Prostate gland (tissue), 2 donors: Measurements from ENCODE around the gene EXOC3L2. TPM values are rescaled to one million over a fixed set of nuclear protein-coding genes. Genes with fewer than 3 reads are reported as not detected.

Experiments used
- DNase-seq: peaks from one replicate; pipeline ENCODE4 v3.0.0-alpha.2; 2019; ENCODE audit warnings: low spot score
- H3K27ac ChIP-seq, 2 donors: fragments of 200-600 bp; sonication (generic); 2 replicates each; pipeline ENCODE4 v1.5.1; 2017 to 2019
- H3K27me3 ChIP-seq: fragments of 200-600 bp; sonication (generic); replicated peaks from 2 replicates; pipeline ENCODE4 v1.5.1; 2019; ENCODE audit not compliant: insufficient read depth
- H3K36me3 ChIP-seq, 2 donors: fragments of 200-600 bp; sonication (generic); 1 replicate in 1 of 2; 2 replicates in 1 of 2; pipeline versions ENCODE4 v1.5.1 to v1.8.1; 2017 to 2019
- H3K4me1 ChIP-seq: fragments of 200-600 bp; sonication (generic); replicated peaks from 2 replicates; pipeline ENCODE4 v1.5.1; 2019
- H3K4me3 ChIP-seq, 2 donors: fragments of 200-600 bp; sonication (generic); 2 replicates each; pipeline ENCODE4 v1.5.1; 2017 to 2019
- H3K9me3 ChIP-seq: fragments of 200-600 bp; sonication (generic); 2 replicates; pipeline ENCODE4 v1.5.1; 2017
- POLR2A ChIP-seq: fragments of 450-650 bp; IDR thresholded peaks from one replicate; pipeline ENCODE4 v1.6.1; 2016; ENCODE audit warnings: antibody characterized with exemption, mild to moderate bottlenecking
- POLR2AphosphoS5 ChIP-seq: sonication (generic); formaldehyde crosslinking; IDR thresholded peaks from one replicate; pipeline ENCODE4 v1.6.1; 2017; ENCODE audit warnings: antibody characterized with exemption
- WGBS: methylation state at CpG from one replicate; pipeline ENCODE4 v1.1.5; 2018; 5-methylcytosine and 5-hydroxymethylcytosine counted together
- intact Hi-C: fragments of 100-400 bp; cut with DNase I; formaldehyde crosslinking; loops from one replicate; pipeline ENCODE4 v1.14.2; 2022
- total RNA-seq, 2 donors: library from RNA; depleted of rRNA; stranded (reverse); fragments of >200 nt; gene quantifications; one replicate each; pipeline ENCODE4 v1.1.0, GENCODE V29; 2016
- TF ChIP-seq, protein P1 (sequence below), 4 experiments: fragments of 200-600 bp in 2 of 4; fragments of 450-650 bp in 2 of 4; sonication (generic) in 2 of 4; IDR thresholded peaks; 1 replicate in 3 of 4; 2 replicates in 1 of 4; pipeline ENCODE4 v1.5.1; 2016 to 2019; ENCODE audit warnings: antibody characterized with exemption in 4 of 4, mild to moderate bottlenecking in 2 of 4, moderate library complexity in 2 of 4

The EXOC3L2 gene
- total RNA-seq, 2 donors from 2014 or later = 5.8 to 27.0 TPM

DNA sequence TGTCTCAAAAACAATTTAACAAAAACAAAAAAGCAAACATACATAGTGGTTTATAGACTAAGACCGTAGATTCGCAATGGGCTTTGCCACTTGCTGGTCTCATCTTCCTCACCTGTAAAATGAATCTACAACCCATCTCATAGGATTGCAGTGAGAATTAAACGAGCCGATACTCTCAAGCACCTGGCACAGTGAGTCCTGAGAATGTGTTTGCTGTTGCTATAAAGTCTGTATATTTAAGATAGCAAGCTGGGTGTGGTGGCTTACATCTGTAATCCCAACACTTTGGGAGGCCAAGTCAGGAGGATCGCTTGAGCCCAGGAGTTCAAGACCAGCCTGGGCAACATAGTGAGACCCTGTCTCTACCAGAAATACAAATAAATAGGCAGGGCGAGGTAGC is 22.5 kb downstream of the EXOC3L2 start:
- intact Hi-C loops = no loop called here
- H3K27me3 ChIP-seq = no peaks in the 10 kb centered on the region
- DNase-seq = no peak

DNA sequence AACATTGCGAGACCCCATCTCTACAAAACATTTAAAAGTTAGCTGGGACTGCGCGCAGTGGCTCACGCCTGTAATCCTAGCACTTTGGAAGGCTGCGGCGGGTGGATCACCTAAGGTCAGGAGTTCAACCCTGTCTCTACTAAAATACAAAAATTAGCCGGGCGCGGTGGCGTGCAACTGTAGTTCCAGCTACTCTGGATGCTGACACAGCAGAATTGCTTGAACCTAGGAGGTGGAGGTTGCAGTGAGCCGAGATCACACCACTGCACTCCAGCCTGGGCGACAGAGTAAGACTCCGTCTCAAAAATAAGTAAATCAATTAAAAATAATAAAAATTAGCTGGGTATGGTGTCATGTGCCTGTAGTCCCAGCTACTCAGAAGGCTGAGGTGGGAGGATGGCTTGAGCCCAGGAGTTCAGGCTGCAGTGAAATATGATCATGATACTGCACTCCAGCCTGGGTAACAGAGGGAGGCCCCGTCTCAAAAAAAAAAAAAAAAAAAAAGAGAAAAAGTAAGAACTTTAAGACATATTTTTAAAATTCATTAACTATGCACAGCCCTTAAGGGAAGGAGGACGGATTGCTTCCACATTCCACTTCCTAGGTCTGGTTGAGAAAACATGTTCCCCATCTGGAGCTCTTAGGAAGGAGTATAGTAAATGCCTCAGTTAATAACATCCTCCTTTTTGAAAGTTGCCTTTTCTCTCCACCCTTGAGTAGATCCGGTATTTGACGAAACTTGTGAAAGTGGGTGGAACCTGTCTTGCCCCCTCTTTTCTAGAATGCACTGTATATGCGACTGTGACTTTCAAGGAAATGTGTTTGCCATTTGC is 26.1 kb downstream of the EXOC3L2 start:
- TF ChIP-seq POLR2A (no peak), POLR2AphosphoS5 (no peak)
- TF ChIP-seq, protein P1, sequence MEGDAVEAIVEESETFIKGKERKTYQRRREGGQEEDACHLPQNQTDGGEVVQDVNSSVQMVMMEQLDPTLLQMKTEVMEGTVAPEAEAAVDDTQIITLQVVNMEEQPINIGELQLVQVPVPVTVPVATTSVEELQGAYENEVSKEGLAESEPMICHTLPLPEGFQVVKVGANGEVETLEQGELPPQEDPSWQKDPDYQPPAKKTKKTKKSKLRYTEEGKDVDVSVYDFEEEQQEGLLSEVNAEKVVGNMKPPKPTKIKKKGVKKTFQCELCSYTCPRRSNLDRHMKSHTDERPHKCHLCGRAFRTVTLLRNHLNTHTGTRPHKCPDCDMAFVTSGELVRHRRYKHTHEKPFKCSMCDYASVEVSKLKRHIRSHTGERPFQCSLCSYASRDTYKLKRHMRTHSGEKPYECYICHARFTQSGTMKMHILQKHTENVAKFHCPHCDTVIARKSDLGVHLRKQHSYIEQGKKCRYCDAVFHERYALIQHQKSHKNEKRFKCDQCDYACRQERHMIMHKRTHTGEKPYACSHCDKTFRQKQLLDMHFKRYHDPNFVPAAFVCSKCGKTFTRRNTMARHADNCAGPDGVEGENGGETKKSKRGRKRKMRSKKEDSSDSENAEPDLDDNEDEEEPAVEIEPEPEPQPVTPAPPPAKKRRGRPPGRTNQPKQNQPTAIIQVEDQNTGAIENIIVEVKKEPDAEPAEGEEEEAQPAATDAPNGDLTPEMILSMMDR (IDR thresholded peaks at IDR 0.05) = no peak

More for the DNA sequence above, 22.5 kb downstream of the EXOC3L2 start:
- no peaks in the 10 kb centered on the region for H3K9me3 ChIP-seq
- 74% methylated on average over 6 of the region's 6 CpGs for WGBS
- H3K4me3 ChIP-seq = no peak overlapping the region
- H3K36me3 ChIP-seq = no peaks in the 10 kb centered on the region
- H3K4me1 ChIP-seq = no peaks in the 10 kb centered on the region
- H3K27ac ChIP-seq = no peak overlapping the region
- TF ChIP-seq, protein P1 (IDR thresholded peaks at IDR 0.05) = no peak
- no peak for TF ChIP-seq POLR2AphosphoS5

DNA sequence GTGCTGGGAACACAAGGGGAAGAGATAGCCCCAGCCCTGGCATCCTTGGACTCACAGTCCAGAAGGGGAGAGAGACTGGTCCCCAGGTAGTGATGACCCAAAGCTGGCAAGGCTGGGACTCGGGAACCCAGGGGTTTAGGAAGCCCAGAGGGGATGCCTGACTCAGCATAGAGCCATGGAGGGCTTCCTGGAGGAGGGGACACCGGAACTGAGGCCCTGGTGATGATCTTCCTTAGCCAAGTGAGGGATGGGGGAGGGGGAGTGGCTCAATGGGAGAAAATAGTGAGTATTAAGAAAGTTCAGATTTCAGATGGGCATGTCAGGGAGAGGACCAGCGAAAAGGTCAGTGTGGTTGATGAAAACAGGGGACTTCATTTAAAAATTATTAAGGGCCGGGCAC is 26.8 kb downstream of the EXOC3L2 start:
- H3K27me3 ChIP-seq = no peaks in the 10 kb centered on the region

More for the DNA sequence above, 26.1 kb downstream of the EXOC3L2 start:
- no peaks in the 10 kb centered on the region for H3K27me3 ChIP-seq
- DNase-seq = no peak
- H3K4me3 ChIP-seq = no peak overlapping the region
- H3K27ac ChIP-seq = no peak overlapping the region
- H3K36me3 ChIP-seq = no peaks in the 10 kb centered on the region
- no peaks in the 10 kb centered on the region for H3K9me3 ChIP-seq
- intact Hi-C loops = no loop called here
- H3K4me1 ChIP-seq = no peaks in the 10 kb centered on the region
- 67% methylated on average over 18 of the region's 18 CpGs for WGBS

DNA sequence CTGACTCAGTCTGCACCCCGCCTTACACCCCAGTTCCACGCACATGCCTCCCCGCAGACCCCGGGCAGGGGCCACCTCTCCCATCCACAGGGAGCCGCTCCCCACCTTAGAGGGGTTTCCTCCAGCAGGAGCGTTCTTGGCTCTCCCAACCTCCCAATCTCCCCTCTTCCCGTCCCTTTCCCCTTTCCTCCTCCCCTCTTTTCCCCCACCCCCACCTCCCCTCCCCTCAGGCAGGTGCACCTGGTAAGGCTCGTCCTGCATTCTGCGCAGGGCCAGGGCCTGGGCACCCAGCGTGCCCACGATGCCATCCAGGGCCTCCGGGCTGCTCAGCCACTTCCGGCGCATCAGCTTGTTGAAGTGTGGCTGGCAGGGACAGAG is 27.3 kb downstream of the EXOC3L2 start:
- no peaks in the 10 kb centered on the region for H3K27me3 ChIP-seq
- DNase-seq = no peak
- no peaks in the 10 kb centered on the region for H3K4me1 ChIP-seq
- H3K9me3 ChIP-seq = no peaks in the 10 kb centered on the region
- no peak overlapping the region for H3K4me3 ChIP-seq
- no peak overlapping the region for H3K27ac ChIP-seq
- TF ChIP-seq, protein P1 (IDR thresholded peaks at IDR 0.05) = no peak
- TF ChIP-seq POLR2AphosphoS5 (no peak), POLR2A (no peak)
- intact Hi-C loops = no loop called here
- no peaks in the 10 kb centered on the region for H3K36me3 ChIP-seq
- WGBS = 50% methylated on average over 14 of the region's 14 CpGs

More for the DNA sequence above, 26.8 kb downstream of the EXOC3L2 start:
- Histone ChIP-seq H3K27ac (no peak overlapping the region), H3K4me1 (no peaks in the 10 kb centered on the region), H3K4me3 (no peak overlapping the region), H3K36me3 (no peaks in the 10 kb centered on the region), H3K9me3 (no peaks in the 10 kb centered on the region)
- TF ChIP-seq, protein P1 (IDR thresholded peaks at IDR 0.05) = no peak
- TF ChIP-seq POLR2A (no peak), POLR2AphosphoS5 (no peak)
- WGBS = 57% methylated on average over 4 of the region's 4 CpGs
- intact Hi-C loops = no loop called here
- no peak for DNase-seq
